AG04449 (cell line): ENCODE results near the gene SLC13A4.

Source experiments
- CTCF ChIA-PET: fragments of 350-600 bp; formaldehyde crosslinking; extraction: SDS; loops from one replicate; lab custom pipeline; 2021; ENCODE audit warnings: antibody characterized with exemption; lab: Yijun Ruan, JAX
- POLR2A ChIA-PET: fragments of 400-600, 350-600 bp; formaldehyde crosslinking; extraction: SDS; loops from one replicate; lab custom pipeline; 2020; ENCODE audit warnings: antibody characterized with exemption, inconsistent platforms; lab: Yijun Ruan, JAX
- DNase-seq: peaks from one replicate; pipeline ENCODE4 v3.0.0-alpha.2; 2010; ENCODE audit warnings: low read depth, low spot score
- H3K4me3 ChIP-seq: 2 replicates; pipeline ENCODE4 v1.5.1; 2011; ENCODE audit warnings: low read depth, mild to moderate bottlenecking, control low read depth, low read length
- TF ChIP-seq, protein P1 (sequence below): IDR thresholded peaks from one replicate; pipeline ENCODE4 v1.5.1; 2011; ENCODE audit warnings: mild to moderate bottlenecking, moderate library complexity, low read length, control low read depth, inconsistent platforms; ENCODE audit not compliant: insufficient read depth; ENCODE audit errors: missing control alignments

SLC13A4 gene

DNA sequence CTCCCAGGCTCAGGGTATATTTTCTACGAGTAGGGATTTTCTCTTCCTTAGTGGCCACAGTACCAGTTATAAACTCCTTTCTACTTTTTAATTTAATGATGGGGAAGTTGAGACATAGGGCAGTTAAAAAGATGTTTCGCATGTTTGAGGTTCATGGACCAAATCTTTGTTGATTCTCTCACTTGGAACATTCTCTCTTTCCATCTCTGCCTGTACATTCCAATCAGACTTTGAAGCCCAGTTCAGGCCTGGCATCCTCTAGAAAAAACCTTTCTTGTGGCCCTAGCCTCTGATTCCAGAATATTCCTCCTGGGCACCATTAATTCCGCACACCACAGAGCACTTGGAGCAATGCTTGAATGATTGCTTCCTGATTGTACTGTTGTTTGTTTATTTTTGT is 18.5 kb downstream of the SLC13A4 start:
- TF ChIP-seq, protein P1, sequence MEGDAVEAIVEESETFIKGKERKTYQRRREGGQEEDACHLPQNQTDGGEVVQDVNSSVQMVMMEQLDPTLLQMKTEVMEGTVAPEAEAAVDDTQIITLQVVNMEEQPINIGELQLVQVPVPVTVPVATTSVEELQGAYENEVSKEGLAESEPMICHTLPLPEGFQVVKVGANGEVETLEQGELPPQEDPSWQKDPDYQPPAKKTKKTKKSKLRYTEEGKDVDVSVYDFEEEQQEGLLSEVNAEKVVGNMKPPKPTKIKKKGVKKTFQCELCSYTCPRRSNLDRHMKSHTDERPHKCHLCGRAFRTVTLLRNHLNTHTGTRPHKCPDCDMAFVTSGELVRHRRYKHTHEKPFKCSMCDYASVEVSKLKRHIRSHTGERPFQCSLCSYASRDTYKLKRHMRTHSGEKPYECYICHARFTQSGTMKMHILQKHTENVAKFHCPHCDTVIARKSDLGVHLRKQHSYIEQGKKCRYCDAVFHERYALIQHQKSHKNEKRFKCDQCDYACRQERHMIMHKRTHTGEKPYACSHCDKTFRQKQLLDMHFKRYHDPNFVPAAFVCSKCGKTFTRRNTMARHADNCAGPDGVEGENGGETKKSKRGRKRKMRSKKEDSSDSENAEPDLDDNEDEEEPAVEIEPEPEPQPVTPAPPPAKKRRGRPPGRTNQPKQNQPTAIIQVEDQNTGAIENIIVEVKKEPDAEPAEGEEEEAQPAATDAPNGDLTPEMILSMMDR = no peak
- POLR2A ChIA-PET = interaction anchor here (0.6 kb wide), 1 partner anchor 53 kb away, joined by 3 read pairs; no protein-coding TSS in a partner anchor
- no peak overlapping the region for H3K4me3 ChIP-seq
- no peak for DNase-seq
- CTCF ChIA-PET = interaction anchor here (1.4 to 7.6 kb wide), 5 partner anchors 11 to 43 kb away, joined by 3 to 53 read pairs (median 31); no protein-coding TSS in a partner anchor

DNA sequence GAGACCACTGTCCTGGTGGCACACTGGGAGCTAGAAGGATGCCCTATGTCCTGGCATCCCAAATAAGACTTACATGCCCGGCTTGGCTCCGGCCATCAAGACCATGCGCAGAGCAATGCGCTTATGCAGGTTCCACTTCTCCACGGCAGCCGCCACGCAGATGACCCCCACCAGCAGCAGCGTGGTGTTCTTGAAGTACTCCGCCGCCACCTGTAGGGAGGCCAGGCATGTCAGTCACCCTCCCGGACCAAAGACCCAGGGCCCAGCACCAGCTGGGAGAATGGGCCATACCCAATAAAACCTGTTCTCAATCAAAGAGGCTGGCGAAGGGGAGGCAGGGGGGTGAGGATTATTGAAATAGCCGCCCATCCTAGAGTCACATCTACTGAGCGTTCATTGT is 19.9 kb downstream of the SLC13A4 start:
- CTCF ChIA-PET = no interaction called here
- no peak overlapping the region for H3K4me3 ChIP-seq
- DNase-seq = no peak
- TF ChIP-seq, protein P1 = no peak
- POLR2A ChIA-PET = no interaction called here

DNA sequence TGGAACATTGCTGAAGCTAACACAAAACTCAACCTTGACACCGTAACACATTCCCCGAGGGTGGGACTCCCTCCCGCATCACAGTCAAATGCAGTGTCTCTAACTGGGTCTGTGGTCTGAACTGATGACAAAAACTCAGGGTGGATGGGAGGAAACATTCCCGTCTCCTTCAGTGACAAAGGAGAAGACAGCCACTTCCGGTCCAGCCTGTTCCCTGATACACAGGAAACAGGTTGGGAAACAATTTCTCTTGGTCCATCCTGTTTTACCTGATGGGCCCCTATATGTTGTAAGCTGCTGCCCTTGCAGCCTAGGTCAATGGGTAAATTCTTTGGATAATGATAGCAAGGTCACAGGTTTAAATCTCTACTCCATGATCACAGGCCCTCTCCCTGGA is 20.4 kb downstream of the SLC13A4 start:
- TF ChIP-seq, protein P1 = no peak
- ChIA-PET CTCF (no interaction called here), POLR2A (no interaction called here)
- DNase-seq = no peak
- no peak overlapping the region for H3K4me3 ChIP-seq

DNA sequence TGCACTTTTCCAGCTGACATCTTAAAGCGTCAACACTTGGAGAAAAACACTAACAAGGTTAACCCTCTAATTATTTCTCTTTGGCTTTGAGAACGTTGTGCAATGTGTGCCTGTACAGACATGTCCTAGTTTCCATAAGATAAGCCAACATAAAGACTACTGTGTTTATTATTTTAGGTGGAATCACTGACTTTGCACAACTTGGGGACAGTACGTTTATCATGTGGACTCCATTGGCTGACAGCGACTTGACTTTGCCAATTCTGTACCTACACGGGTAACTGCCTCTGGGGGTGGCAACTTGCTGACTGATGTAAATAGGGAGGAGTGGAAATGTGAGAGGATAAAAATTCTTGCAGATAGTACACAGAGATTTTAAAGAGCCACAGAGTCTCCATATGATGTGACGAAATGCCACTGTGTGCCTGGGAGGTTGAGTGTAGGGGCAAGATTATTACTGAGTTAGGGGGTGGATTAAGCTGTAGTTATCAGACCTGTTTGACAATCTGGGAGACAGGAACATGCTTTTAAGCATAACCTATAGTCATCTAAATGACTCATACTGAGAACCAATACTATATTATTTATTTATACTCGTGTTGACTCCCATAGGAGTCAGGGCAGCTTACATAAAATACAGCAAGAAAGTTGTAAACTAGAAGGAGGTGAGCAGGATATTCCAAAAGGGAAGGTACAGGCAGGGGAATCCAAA is 21.0 kb downstream of the SLC13A4 start:
- H3K4me3 ChIP-seq = no peak overlapping the region
- TF ChIP-seq, protein P1 = no peak
- CTCF ChIA-PET = interaction anchor here (0.7 to 1.0 kb wide), 3 partner anchors 11 to 34 kb away, joined by 3 to 4 read pairs (median 4); no protein-coding TSS in a partner anchor
- DNase-seq = no peak
- POLR2A ChIA-PET = no interaction called here

DNA sequence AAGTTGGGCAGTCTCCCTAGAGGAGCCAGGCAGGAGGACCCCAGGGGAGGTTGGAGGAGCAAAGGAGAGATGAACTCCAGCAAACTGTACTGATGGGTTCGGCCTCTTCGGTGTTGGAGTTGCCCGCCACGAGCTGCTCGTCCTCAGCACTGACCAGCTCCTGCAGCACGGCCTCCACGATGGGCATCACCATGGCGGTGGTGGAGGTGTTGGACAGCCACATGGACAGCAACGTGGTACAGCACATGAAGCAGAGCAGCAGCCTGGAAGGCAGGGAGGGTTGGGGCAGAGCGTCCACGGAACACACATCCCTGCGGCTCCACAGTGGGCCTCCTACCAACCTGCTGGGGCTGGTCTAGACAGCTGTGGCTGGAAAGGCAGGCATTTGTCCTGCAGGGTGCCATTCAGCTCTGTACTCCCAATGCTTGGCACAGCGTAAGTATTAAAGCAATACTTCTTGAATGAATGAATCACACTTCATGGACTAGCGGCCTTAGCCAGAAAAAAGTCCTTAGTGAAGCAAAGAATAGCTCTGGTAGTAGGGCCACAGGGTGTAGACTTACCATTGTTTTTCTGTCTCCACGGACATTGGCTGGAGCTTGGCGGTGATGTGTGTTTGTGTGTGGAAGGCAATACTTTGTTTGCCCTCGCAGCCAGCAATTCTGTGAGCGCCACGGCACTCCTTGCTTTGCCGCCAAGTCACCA is 21.8 kb downstream of the SLC13A4 start:
- TF ChIP-seq, protein P1 = no peak
- ChIA-PET POLR2A (no interaction called here), CTCF (interaction anchor here (0.7 to 2.1 kb wide), 5 partner anchors 10 to 425 kb away, joined by 3 to 6 read pairs (median 4); no protein-coding TSS in a partner anchor)
- DNase-seq = no peak
- no peak overlapping the region for H3K4me3 ChIP-seq

DNA sequence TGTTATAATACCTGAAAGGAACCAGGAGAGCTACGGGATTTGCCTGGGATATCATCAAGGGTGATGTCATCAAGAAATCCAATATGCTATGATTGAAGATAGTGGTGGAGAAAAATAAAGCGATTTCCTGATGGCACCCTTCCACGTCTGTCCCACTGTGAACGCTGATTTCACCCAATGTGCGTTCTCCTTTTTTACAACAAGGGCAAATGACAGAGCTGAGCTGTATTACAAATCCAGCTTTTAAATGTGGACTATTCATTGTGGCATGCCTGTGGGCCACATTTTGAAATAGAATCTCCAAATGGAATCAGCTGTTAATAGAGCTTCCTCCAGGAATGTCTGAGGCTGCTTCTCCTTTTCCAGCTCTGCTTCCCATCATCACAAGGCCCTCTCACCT is 23.3 kb downstream of the SLC13A4 start:
- TF ChIP-seq, protein P1 = no peak
- ChIA-PET POLR2A (interaction anchor here (0.7 kb wide), 1 partner anchor 10 kb away, joined by 3 read pairs; no protein-coding TSS in a partner anchor), CTCF (interaction anchor here (0.6 to 2.1 kb wide), 5 partner anchors 9 to 305 kb away, joined by 3 to 7 read pairs (median 4); no protein-coding TSS in a partner anchor)
- no peak for DNase-seq
- H3K4me3 ChIP-seq = no peak overlapping the region
